GM10266 (cell line): ENCODE results near the gene DRG2.

Source experiments
- DNase-seq: peaks from one replicate; pipeline ENCODE4 v3.0.0; 2012; ENCODE audit errors: extremely low spot score
- CTCF ChIP-seq: IDR thresholded peaks from 2 replicates; pipeline ENCODE4 v1.5.1; 2012; ENCODE audit warnings: mild to moderate bottlenecking, low read depth; ENCODE audit not compliant: control insufficient read depth, insufficient read depth; ENCODE audit errors: missing control alignments

Gene DRG2

GRCh38 chr17:18117533-18117932, 29.8 kb downstream of the DRG2 start:
- no peak for DNase-seq
- TF ChIP-seq CTCF, result no peak

- DNase-seq, result no peak
- no peak for TF ChIP-seq CTCF
These were observed 30.5 kb downstream of the DRG2 start for GRCh38 chr17:18117982-18118975.

- TF ChIP-seq CTCF, result no peak
These were observed 31.5 kb downstream of the DRG2 start for GRCh38 chr17:18119166-18119745.

GRCh38 chr17:18119938-18120337, 32.2 kb downstream of the DRG2 start:
- DNase-seq, result no peak
- TF ChIP-seq CTCF, result no peak

More at GRCh38 chr17:18119166-18119745, 31.5 kb downstream of the DRG2 start:
- no peak for DNase-seq

GRCh38 chr17:18120461-18121017, 32.8 kb downstream of the DRG2 start:
- DNase-seq, result no peak
- no peak for TF ChIP-seq CTCF

- DNase-seq, result no peak
- TF ChIP-seq CTCF, result no peak
These were observed 33.6 kb downstream of the DRG2 start for GRCh38 chr17:18121144-18121910.
